HG03097 (cell line): ENCODE results near the gene SDR42E1.
"Not testable (repeated sequence)": the region's sequence is repeated elsewhere in the genome, so short reads cannot be mapped to it uniquely, and the experiment has no call there.

Experiments
- ATAC-seq: cut with Tn5 transposase; IDR thresholded peaks from one replicate; pipeline ENCODE4 v1.9.1; 2021; ENCODE audit not compliant: unreplicated experiment, low FRiP score

SDR42E1 gene

GRCh38 chr16:82006036-82006435 lies 5.2 kb downstream of the SDR42E1 start:
- ATAC-seq = no peak

GRCh38 chr16:82005027-82005830 lies 6.0 kb downstream of the SDR42E1 start:
- ATAC-seq = no peak

- no peak for ATAC-seq
These were observed 6.7 kb downstream of the SDR42E1 start for GRCh38 chr16:82004601-82005000.

GRCh38 chr16:82002831-82003230 lies 8.4 kb downstream of the SDR42E1 start:
- ATAC-seq = no peak

DNA sequence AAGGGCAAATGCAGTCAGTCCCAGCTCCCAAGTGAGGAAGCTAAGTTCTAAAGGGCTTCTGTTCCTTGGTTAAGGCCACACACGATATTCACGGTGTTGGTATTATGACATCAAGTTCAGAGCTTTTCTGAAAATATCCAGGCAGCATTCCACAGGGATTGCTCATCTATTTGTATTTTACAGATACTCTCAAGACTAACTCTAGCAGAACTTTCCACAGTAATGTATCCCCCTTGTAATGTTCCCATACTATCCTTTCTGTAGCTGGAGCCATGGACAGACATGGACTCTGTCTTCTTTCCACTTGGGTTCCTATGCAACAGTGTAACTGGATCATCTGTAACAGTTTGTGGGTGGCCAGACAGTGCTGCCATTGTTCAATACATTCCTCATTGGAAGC lies 13.5 kb downstream of the SDR42E1 start:
- ATAC-seq = no peak

GRCh38 chr16:81996664-81997509 lies 14.4 kb downstream of the SDR42E1 start:
- no peak for ATAC-seq

- ATAC-seq = no peak
These were observed 15.6 kb downstream of the SDR42E1 start for GRCh38 chr16:81995651-81996050.

DNA sequence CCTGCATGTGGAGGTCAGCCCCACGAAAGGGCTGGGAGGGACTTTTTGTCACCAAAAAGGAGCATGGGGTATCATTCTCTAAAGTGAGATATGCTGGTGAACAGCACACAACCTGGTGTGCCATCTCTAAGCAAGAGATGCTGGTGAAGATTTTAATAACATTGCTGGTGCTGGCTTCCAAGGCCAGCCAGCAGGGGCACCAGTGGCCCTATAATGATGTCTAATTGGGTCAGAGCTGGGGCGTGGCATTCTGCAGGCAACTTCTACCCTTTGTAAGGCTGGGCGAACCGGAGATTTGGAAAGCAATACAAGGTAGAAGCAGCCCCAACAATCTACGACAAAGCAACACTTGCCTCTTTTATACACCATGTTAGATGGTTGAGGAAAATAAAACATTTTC lies 16.8 kb downstream of the SDR42E1 start:
- no peak for ATAC-seq

DNA sequence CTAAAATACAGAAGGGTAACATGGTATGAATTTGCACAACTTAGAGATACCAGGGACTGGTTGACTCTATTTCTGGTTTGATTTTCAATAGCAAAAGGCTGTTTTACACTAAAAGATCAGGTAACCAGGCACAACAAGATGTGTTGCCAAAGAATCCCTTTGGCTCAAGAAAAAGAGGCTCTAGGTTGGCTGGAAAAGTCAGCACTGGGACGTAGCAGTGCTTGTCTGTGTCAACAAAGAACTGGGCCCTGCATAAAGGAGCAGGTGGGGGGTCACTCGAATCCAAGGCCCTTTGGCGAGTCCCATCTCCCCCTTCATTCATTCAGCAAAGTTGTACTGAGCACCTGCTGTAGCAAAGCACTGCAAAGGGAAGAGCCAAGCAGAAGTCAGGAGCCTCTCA lies 18.4 kb downstream of the SDR42E1 start:
- ATAC-seq = no peak

DNA sequence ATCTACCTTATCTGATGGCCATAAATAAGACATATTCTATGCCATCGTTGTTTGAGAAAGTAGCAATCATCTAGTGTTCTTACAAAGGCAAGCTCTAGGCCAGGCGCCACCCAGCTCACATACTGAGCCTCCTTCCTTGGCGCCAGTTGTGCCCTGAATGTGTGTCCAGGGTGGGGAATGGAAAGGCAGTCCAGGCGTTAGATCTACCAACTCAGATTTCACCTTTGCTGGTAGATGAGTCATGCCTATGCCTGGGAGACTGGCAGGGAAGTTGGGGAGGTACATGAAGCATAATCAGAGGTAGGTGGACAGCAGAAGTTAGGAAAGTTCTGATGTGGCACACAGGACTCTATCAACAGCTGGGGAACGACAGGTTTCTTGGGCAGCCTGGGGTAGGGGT lies 23.6 kb downstream of the SDR42E1 start:
- ATAC-seq = no peak

- no peak for ATAC-seq
These were observed 24.1 kb downstream of the SDR42E1 start for GRCh38 chr16:81987121-81987520.

- ATAC-seq = not testable (repeated sequence)
These were observed 33.8 kb downstream of the SDR42E1 start for GRCh38 chr16:81977335-81977942.

- no peak for ATAC-seq
These were observed 35.6 kb downstream of the SDR42E1 start for GRCh38 chr16:81975637-81976036.

DNA sequence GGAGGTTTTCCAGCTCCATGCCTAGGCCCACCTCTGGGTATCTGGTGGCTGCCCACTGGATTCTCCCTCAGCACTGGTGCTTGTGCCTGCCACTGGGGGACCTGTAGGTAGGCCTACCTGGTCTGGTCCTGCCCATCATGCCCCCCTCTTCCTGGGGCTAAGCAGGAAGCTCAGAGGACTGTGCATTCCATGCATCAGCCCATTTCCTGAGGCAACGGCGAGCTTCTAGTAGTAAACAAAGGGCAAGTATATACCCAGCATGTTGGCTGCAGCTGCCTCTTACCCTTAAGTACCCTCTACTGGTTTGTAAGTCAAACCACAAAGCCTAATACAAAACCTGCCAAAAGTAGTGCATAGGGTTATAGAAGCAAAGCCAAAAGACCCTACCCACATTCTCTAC lies 37.5 kb downstream of the SDR42E1 start:
- ATAC-seq = no peak

DNA sequence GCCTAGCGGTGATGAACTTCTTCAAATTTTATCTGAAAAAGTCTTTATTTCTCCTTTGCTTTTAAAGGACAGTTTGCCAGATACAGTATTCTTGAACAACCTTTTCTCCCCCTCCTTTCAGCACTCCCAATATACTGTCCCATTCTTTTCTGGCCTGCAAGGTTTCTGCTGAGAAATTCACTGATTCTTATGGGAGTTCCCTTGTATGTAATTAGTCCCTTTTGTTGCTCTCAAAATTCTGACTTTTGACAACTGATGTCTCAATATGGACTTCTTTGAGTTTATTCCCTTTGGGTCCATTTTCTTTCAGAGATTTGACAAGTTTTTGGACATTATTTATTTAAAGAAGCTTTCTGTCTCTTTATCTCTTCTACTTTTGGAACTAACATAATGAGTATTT lies 39.4 kb downstream of the SDR42E1 start:
- no peak for ATAC-seq

DNA sequence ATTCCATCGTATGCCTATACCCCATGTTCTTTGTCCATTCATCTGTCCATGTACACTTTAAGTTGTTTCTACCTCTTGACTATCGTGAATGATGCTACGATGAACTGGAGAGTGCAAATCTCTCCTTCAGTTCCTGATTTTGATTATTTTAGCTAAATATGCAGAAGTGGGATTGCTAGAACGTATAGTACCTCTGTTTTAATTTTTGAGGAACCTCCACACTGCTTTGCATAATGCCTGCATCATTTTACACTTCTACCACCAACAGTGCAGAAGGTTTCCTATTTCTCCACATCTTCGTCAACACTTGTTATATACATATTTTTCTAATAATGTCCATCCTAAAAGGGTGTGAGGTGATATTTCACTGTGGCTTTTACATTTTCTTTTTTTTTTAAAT lies 43.9 kb downstream of the SDR42E1 start:
- no peak for ATAC-seq

GRCh38 chr16:81964808-81965207 lies 46.5 kb downstream of the SDR42E1 start:
- no peak for ATAC-seq

DNA sequence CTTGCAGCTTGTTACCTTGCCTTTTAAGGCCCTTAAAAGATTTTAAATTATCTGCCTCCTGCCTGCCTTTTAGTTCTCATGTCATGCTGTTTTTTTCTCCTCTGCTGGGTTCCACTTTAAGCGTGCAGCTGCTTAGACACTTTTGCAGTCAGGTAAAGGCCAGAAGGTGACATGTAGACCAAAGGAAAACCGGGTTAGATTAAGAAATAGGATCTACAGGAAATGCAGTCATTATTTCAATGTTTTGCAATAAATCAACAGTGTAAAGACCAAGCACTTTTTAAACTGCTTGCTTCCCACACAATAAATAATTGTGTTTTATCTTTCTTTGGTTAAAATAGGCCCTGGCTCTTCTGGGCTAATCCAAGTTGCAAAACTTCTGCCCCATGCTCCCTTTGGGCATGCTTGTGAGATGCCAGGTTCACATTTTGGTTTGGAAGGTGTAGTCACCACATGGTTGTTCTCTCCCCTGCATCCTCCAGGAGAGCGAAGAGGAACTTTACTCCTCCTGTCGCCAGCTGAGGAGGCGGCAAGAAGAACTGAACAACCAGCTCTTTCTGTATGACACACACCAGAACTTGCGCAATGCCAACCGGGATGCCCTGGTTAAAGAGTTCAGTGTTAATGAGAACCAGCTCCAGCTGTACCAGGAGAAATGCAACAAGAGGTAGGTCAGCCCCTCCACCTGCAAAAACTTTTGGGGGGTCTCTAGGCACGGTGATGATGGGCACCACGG lies 54.9 kb downstream of the SDR42E1 start:
- ATAC-seq = no peak

- ATAC-seq = no peak
These were observed 59.7 kb downstream of the SDR42E1 start for GRCh38 chr16:81951564-81951963.

DNA sequence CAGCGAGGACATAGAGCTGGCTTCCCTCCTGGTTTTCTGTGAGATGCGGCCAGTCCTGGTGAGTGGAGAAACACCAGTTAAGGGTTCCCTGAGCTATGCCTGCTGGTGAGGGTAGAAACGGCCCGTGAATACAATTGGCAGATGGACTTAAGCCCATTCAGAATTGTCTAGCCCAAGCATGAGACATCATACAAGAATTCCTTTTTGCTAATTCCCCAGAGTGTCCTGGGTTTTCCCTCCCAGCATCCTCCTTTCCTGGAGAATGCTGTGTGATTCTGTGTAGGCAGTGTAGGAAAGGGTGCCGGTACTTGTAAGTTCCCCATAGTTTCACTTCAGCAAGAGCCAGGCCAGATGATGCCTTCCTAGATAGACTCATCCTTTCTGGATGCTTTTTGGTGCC lies 65.1 kb downstream of the SDR42E1 start:
- ATAC-seq = no peak

- ATAC-seq = no peak
These were observed 65.6 kb downstream of the SDR42E1 start for GRCh38 chr16:81945665-81946064.
